Testis (tissue), 3 donors: ENCODE measurements around the gene LZTFL1. TPM values are rescaled to one million over a fixed set of nuclear protein-coding genes. Genes with fewer than 3 reads are reported as not detected.

Source experiments
- DNase-seq: peaks from one replicate; pipeline ENCODE4 v3.0.0-alpha.2; 2019
- H3K27ac ChIP-seq, 2 donors: fragments of 200-600 bp; sonication (generic); one replicate each; pipeline ENCODE4 v1.5.1; 2019
- H3K27me3 ChIP-seq: fragments of 200-600 bp; sonication (generic); one replicate; pipeline ENCODE4 v1.5.1; 2019
- H3K36me3 ChIP-seq: fragments of 200-600 bp; sonication (generic); one replicate; pipeline ENCODE4 v1.5.1; 2017; ENCODE audit warnings: low read depth; ENCODE audit errors: missing control alignments
- H3K4me1 ChIP-seq: fragments of 200-600 bp; sonication (generic); one replicate; pipeline ENCODE4 v1.5.1; 2019
- H3K4me3 ChIP-seq, 2 donors: fragments of 200-600 bp; sonication (generic); one replicate each; pipeline ENCODE4 v1.5.1; 2017 to 2019
- H3K9me3 ChIP-seq: fragments of 200-600 bp; sonication (generic); one replicate; pipeline ENCODE4 v1.5.1; 2017
- POLR2A ChIP-seq: fragments of 450-650 bp; IDR thresholded peaks from one replicate; pipeline ENCODE4 v1.6.1; 2017; ENCODE audit warnings: antibody characterized with exemption, mild to moderate bottlenecking, moderate library complexity
- WGBS, 2 donors: methylation state at CpG; one replicate each; pipeline ENCODE4 v1.1.5; 2018; 5-methylcytosine and 5-hydroxymethylcytosine counted together
- intact Hi-C: fragments of 100-400 bp; cut with DNase I; formaldehyde crosslinking; loops from one replicate; pipeline ENCODE4 v1.15.1; 2023; ENCODE audit warnings: low total_unique reads
- polyA plus RNA-seq: library from polyadenylated mRNA; stranded (reverse); fragments of 350-450 nt; fragmentation: Illumina TruSeq; extraction: RNeasy Lipid Tissue Mini Kit (QIAGEN cat#74804); gene quantifications from one replicate; pipeline ENCODE4 v1.2.3, GENCODE V29; 2014; ENCODE audit warnings: low read depth, low replicate concordance; ENCODE audit not compliant: insufficient read depth
- total RNA-seq, 2 donors: library from RNA; depleted of rRNA; stranded (reverse); fragments of >200 nt; gene quantifications; one replicate each; pipeline ENCODE4 v1.2.3, GENCODE V29; 2016
- TF ChIP-seq, protein P1 (sequence below), 3 experiments: fragments of 450-650 bp in 2 of 3; fragments of 200-600 bp in 1 of 3; sonication (generic) in 1 of 3; IDR thresholded peaks; one replicate each; pipeline ENCODE4 v1.5.1; 2016 to 2019; ENCODE audit warnings: antibody characterized with exemption in 3 of 3, mild to moderate bottlenecking in 2 of 3, moderate library complexity in 1 of 3

LZTFL1 gene
- total and polyA plus RNA-seq, 3 donors from 2014 or later = 55.6 to 156 (median 66.4) TPM

DNA sequence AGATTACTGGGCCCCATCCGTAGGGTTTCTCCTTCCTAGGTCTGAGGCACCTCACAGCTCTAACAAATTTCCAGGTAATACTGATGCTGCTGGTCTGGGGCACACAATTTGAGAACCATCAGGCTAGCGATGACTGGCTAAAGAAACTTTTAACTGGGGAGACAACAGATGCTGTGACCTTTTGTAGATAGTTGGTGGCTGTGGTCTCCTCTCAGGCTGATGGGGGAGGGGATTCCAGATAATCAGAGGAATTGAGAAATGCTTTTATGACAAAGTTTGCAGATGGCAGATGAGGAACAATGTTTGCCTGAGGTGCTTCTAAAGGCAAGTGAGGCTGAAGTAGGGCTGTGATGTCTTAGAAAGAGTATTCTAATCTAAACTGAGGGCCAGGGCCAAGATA lies 30.6 kb upstream of the LZTFL1 start:
- Histone ChIP-seq H3K4me3 (no peak overlapping the region), H3K9me3 (no peaks in the 10 kb centered on the region), H3K27me3 (no peaks in the 10 kb centered on the region), H3K27ac (no peak overlapping the region), H3K4me1 (no peaks in the 10 kb centered on the region), H3K36me3 (no peaks in the 10 kb centered on the region)
- intact Hi-C loops = no loop called here
- WGBS, 2 donors = 72 to 86% methylated on average over 2 of the region's 2 CpGs
- no peak for DNase-seq
- no peak for TF ChIP-seq POLR2A
- TF ChIP-seq, protein P1, sequence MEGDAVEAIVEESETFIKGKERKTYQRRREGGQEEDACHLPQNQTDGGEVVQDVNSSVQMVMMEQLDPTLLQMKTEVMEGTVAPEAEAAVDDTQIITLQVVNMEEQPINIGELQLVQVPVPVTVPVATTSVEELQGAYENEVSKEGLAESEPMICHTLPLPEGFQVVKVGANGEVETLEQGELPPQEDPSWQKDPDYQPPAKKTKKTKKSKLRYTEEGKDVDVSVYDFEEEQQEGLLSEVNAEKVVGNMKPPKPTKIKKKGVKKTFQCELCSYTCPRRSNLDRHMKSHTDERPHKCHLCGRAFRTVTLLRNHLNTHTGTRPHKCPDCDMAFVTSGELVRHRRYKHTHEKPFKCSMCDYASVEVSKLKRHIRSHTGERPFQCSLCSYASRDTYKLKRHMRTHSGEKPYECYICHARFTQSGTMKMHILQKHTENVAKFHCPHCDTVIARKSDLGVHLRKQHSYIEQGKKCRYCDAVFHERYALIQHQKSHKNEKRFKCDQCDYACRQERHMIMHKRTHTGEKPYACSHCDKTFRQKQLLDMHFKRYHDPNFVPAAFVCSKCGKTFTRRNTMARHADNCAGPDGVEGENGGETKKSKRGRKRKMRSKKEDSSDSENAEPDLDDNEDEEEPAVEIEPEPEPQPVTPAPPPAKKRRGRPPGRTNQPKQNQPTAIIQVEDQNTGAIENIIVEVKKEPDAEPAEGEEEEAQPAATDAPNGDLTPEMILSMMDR (IDR thresholded peaks at IDR 0.05) = no peak

DNA sequence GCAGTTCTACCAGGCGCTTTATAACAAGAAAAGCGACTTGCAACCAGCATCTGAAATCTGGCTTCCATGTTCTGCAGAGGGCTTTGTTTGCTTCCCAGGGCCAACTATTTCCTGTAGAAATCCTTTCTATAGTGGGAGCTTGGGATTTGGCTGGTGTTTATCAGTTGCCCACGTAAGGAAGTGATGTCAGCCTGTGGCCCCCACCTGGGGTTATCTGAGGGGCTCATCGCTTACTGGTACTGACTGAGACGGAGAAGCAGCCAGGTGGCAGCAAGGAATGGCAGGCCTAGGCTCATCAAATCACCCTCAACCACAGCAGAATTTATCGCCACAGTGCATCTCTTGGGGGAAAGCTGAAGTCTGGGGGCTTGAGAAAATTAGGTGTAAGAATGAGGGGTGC lies 29.9 kb upstream of the LZTFL1 start:
- DNase-seq = no peak
- H3K27ac ChIP-seq = no peak overlapping the region
- 73 to 84% methylated on average over 6 of the region's 6 CpGs for WGBS, 2 donors
- H3K36me3 ChIP-seq = no peaks in the 10 kb centered on the region
- H3K9me3 ChIP-seq = no peaks in the 10 kb centered on the region
- intact Hi-C loops = no loop called here
- TF ChIP-seq, protein P1 (IDR thresholded peaks at IDR 0.05) = no peak
- TF ChIP-seq POLR2A = no peak
- no peak overlapping the region for H3K4me3 ChIP-seq
- no peaks in the 10 kb centered on the region for H3K4me1 ChIP-seq
- no peaks in the 10 kb centered on the region for H3K27me3 ChIP-seq

DNA sequence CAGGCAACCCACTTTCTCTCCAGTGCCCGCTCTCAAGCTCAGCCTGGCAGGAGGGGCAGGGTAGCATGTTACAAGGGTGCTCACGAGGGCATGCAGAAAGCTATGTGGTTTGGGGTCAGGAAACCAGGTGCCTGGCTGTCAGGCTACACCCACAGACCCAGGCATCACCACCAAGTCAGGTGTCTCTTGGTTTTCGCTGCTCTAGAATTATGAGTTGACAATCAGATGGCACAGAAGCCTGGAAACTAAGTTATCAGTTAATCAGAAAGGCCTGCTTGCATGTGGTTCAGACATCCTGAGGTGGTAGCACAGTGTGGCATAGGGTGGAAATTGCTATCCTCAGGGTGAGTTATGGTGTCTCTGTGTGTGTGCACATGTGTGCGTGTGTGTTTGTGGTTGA lies 28.2 kb upstream of the LZTFL1 start:
- Histone ChIP-seq H3K27ac (no peak overlapping the region), H3K36me3 (no peaks in the 10 kb centered on the region), H3K4me3 (no peak overlapping the region), H3K4me1 (no peaks in the 10 kb centered on the region), H3K9me3 (no peaks in the 10 kb centered on the region), H3K27me3 (no peaks in the 10 kb centered on the region)
- DNase-seq = no peak
- intact Hi-C loops = no loop called here
- TF ChIP-seq, protein P1 (IDR thresholded peaks at IDR 0.05) = no peak
- no peak for TF ChIP-seq POLR2A
- WGBS, 2 donors = 82 to 89% methylated on average over 4 of the region's 4 CpGs

DNA sequence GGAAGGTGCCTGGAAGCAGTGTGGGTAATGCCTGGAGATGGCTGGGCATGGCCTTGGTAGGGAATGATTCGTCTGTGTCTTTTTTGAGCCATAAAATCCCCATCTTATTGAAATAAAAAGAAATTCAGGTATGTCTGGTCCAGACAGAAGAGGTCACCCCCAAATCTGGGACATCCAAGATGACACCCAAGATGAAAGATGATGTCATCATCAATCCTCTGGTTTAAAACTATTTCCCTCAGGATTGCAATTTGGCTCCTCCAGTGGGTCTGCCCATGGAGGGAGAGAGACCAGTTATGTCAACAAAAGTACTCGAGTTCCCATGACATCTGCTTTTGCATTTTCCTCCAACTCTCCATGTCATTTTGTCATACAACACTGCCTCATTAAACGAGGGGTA lies 27.7 kb upstream of the LZTFL1 start:
- no peaks in the 10 kb centered on the region for H3K9me3 ChIP-seq
- H3K27ac ChIP-seq = no peak overlapping the region
- no peak for DNase-seq
- intact Hi-C loops = no loop called here
- no peaks in the 10 kb centered on the region for H3K36me3 ChIP-seq
- no peaks in the 10 kb centered on the region for H3K4me1 ChIP-seq
- WGBS, 2 donors = 74 to 78% methylated on average over 3 of the region's 3 CpGs
- no peak overlapping the region for H3K4me3 ChIP-seq
- no peaks in the 10 kb centered on the region for H3K27me3 ChIP-seq
- TF ChIP-seq POLR2A = no peak
- TF ChIP-seq, protein P1 (IDR thresholded peaks at IDR 0.05) = no peak

DNA sequence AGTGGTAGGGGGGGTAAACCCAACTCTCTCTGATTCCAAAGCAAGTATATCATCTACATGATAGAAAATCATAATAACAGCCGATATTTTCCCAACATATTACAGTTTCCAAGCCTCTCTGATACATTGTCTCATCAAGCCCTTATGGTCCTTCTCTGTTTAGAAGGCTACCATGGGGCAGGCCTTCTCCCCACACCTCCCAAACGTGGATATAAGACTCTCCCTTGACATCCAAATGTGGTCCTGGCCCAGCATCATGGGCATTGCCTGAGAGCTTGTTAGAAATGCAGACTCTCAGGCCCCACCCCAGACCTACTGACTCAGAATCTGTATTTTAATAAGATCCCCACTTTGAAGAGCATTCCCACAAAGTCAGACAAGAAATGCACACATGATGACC lies 26.7 kb upstream of the LZTFL1 start:
- no peak overlapping the region for H3K27ac ChIP-seq
- no peaks in the 10 kb centered on the region for H3K9me3 ChIP-seq
- intact Hi-C loops = no loop called here
- TF ChIP-seq, protein P1 (IDR thresholded peaks at IDR 0.05) = no peak
- TF ChIP-seq POLR2A = no peak
- 87 to 89% methylated on average over 2 of the region's 2 CpGs for WGBS, 2 donors
- DNase-seq = no peak
- H3K4me1 ChIP-seq = no peaks in the 10 kb centered on the region
- H3K36me3 ChIP-seq = no peaks in the 10 kb centered on the region
- H3K27me3 ChIP-seq = no peaks in the 10 kb centered on the region
- no peak overlapping the region for H3K4me3 ChIP-seq
